GM21447 (cell line): ENCODE measurements around the gene FARP1.

Experiments
- ATAC-seq: cut with Tn5 transposase; IDR thresholded peaks from one replicate; pipeline ENCODE4 v1.9.1; 2021; ENCODE audit not compliant: unreplicated experiment

FARP1 gene

GRCh38 chr13:98438246-98439125 is 295.6 kb downstream of the FARP1 start:
- no peak for ATAC-seq

GRCh38 chr13:98439126-98439828 is 296.4 kb downstream of the FARP1 start:
- ATAC-seq: no peak

- ATAC-seq: no peak
Observed at GRCh38 chr13:98439896-98440295, 297.0 kb downstream of the FARP1 start.

- ATAC-seq: no peak
Observed at GRCh38 chr13:98440390-98441055, 297.6 kb downstream of the FARP1 start.

- ATAC-seq: no peak
Observed at GRCh38 chr13:98441056-98441676, 298.3 kb downstream of the FARP1 start.

GRCh38 chr13:98442391-98443230 is 299.7 kb downstream of the FARP1 start:
- no peak for ATAC-seq

GRCh38 chr13:98443329-98443728 is 300.4 kb downstream of the FARP1 start:
- ATAC-seq: no peak

- no peak for ATAC-seq
Observed at GRCh38 chr13:98443800-98444325, 301.0 kb downstream of the FARP1 start.

GRCh38 chr13:98444381-98444780 is 301.5 kb downstream of the FARP1 start:
- no peak for ATAC-seq

GRCh38 chr13:98445340-98446233 is 302.7 kb downstream of the FARP1 start:
- peak; percentile 80 for ATAC-seq

- ATAC-seq: no peak
Observed at GRCh38 chr13:98446234-98446621, 303.3 kb downstream of the FARP1 start.

- no peak for ATAC-seq
Observed at GRCh38 chr13:98447130-98447529, 304.2 kb downstream of the FARP1 start.

- ATAC-seq: no peak
Observed at GRCh38 chr13:98447881-98448641, 305.2 kb downstream of the FARP1 start.

GRCh38 chr13:98448642-98448928 is 305.7 kb downstream of the FARP1 start:
- no peak for ATAC-seq

- ATAC-seq: no peak
Observed at GRCh38 chr13:98449273-98449672, 306.4 kb downstream of the FARP1 start.

- ATAC-seq: no peak
Observed at GRCh38 chr13:98450026-98450425, 307.1 kb downstream of the FARP1 start.

- no peak for ATAC-seq
Observed at GRCh38 chr13:98450539-98451111, 307.7 kb downstream of the FARP1 start.
